K562 treated with DMSO at 1 percent for 4 hours (cell line): ENCODE results near the gene ANGPTL3. TPM values are rescaled to one million over a fixed set of nuclear protein-coding genes. Genes with fewer than 3 reads are reported as not detected.

Experiments
- total RNA-seq: library from RNA; unstranded; fragments of 300-600 nt; gene quantifications from 2 replicates; pipeline ENCODE4 v1.2.3, GENCODE V29; 2022; ENCODE audit not compliant: insufficient read depth

The ANGPTL3 gene
- total RNA-seq, result not detected in 2 replicates

GRCh38 chr1:62597281-62597680 is at the start of gene ANGPTL3:
Gene ANGPTL3, plus strand, starts transcription at chr1:62597520. Its CDS starts 47 bp downstream, at chr1:62597567.

Other genes starting within 250 kb of the ANGPTL3 start
- 25.6 and 30.4 TPM in 2 replicates for gene USP1, start 160.5 kb upstream of the ANGPTL3 start, total RNA-seq
- gene DOCK7, start 90.9 kb downstream of the ANGPTL3 start, total RNA-seq, result 4.1 and 4.2 TPM in 2 replicates
- 4.6 and 6.0 TPM in 2 replicates for gene ATG4C, start 186.6 kb downstream of the ANGPTL3 start, total RNA-seq